PC-3 (cell line): ENCODE results near the gene BAHD1. TPM values are rescaled to one million over a fixed set of nuclear protein-coding genes. Genes with fewer than 3 reads are reported as not detected.

Experiments
- ATAC-seq: fragments of 200-7000 bp; cut with Tn5 transposase; 2 replicates; pipeline ENCODE4 v1.9.1; 2020; ENCODE audit warnings: mild to moderate bottlenecking, moderate library complexity
- BruUV-seq: library from RNA; stranded (reverse); fragments of 400-500 nt; replicated peaks from 2 replicates; lab custom pipeline; 2021; lab: Mats Ljungman, UMichigan
- CTCF ChIA-PET: fragments of 300-600 bp; sonication (Branson Sonifier 250); formaldehyde crosslinking; loops from one replicate; lab custom pipeline; 2022; ENCODE audit warnings: antibody characterized with exemption; lab: Charles Lee
- POLR2A ChIA-PET: fragments of 300-600 bp; sonication (Branson Sonifier 250); formaldehyde crosslinking; loops from one replicate; lab custom pipeline; 2022; ENCODE audit warnings: antibody characterized with exemption; ENCODE audit not compliant: unreplicated experiment; lab: Charles Lee
- DNase-seq: peaks from one replicate; pipeline ENCODE4 v3.0.0-alpha.2; 2015
- H2AFZ ChIP-seq: fragments of 300-600 bp; sonication (generic); 2 replicates; pipeline ENCODE4 v1.6.0; 2016; ENCODE audit warnings: antibody characterized with exemption, low read length
- H3F3A ChIP-seq: fragments of 300-600 bp; sonication (generic); one replicate; pipeline ENCODE4 v1.6.0; 2017; ENCODE audit warnings: antibody characterized with exemption, low read length, control low read depth, mild to moderate bottlenecking; ENCODE audit not compliant: unreplicated experiment
- H3K27ac ChIP-seq: fragments of 300-600 bp; sonication (generic); 2 replicates; pipeline ENCODE4 v1.5.1; 2016; ENCODE audit warnings: mild to moderate bottlenecking, low read length
- H3K27me3 ChIP-seq: fragments of 300-600 bp; sonication (generic); 2 replicates; pipeline ENCODE4 v1.6.1; 2016; ENCODE audit warnings: low read length, mixed read lengths
- H3K36me3 ChIP-seq: fragments of 300-600 bp; sonication (generic); 2 replicates; pipeline ENCODE4 v1.6.1; 2016; ENCODE audit warnings: low read depth, mixed run types, low read length, mixed read lengths
- H3K4me1 ChIP-seq: fragments of 300-600 bp; sonication (generic); 2 replicates; pipeline ENCODE4 v1.5.1; 2016; ENCODE audit warnings: low read length; ENCODE audit not compliant: insufficient read depth
- H3K4me2 ChIP-seq: fragments of 300-600 bp; sonication (generic); 2 replicates; pipeline ENCODE4 v1.6.0; 2016; ENCODE audit warnings: low read length
- H3K4me3 ChIP-seq: fragments of 300-600 bp; sonication (generic); 2 replicates; pipeline ENCODE4 v1.5.1; 2016; ENCODE audit warnings: mild to moderate bottlenecking, low read length, mixed read lengths
- H3K79me2 ChIP-seq: fragments of 300-600 bp; sonication (generic); 2 replicates; pipeline ENCODE4 v1.6.1; 2017; ENCODE audit warnings: low read length, mixed read lengths
- H3K9ac ChIP-seq: fragments of 300-600 bp; sonication (generic); 2 replicates; pipeline ENCODE4 v1.6.0; 2016; ENCODE audit warnings: mild to moderate bottlenecking, low read length
- H3K9me2 ChIP-seq: fragments of 300-600 bp; sonication (generic); replicated peaks from 2 replicates; pipeline ENCODE4 v1.6.1; 2016; ENCODE audit warnings: mixed run types, low read length, mixed read lengths
- H3K9me3 ChIP-seq: fragments of 300-600 bp; sonication (generic); 2 replicates; pipeline ENCODE4 v1.6.1; 2016; ENCODE audit warnings: low read length, mixed read lengths
- H4K20me1 ChIP-seq: fragments of 300-600 bp; sonication (generic); 2 replicates; pipeline ENCODE4 v1.6.1; 2016; ENCODE audit warnings: low read length, mixed read lengths
- EZH2 ChIP-seq: fragments of 300-600 bp; sonication (generic); IDR thresholded peaks from one replicate; pipeline ENCODE4 v1.6.1; 2017; ENCODE audit warnings: antibody characterized with exemption, mild to moderate bottlenecking, low read length; ENCODE audit not compliant: unreplicated experiment
- EZH2phosphoT487 ChIP-seq: fragments of 300-600 bp; sonication (generic); IDR thresholded peaks from 2 replicates; pipeline ENCODE4 v1.6.1; 2018; ENCODE audit warnings: mild to moderate bottlenecking, antibody characterized with exemption, low read length, borderline replicate concordance
- intact Hi-C: fragments of 100-400 bp; cut with micrococcal nuclease; formaldehyde crosslinking; loops from 2 replicates; pipeline ENCODE4 v1.9.0; 2023
- total RNA-seq: library from RNA; depleted of rRNA; stranded (reverse); fragments of >200 nt; gene quantifications from 2 replicates; pipeline ENCODE4 v1.2.3, GENCODE V29; 2014
- TF ChIP-seq, protein P1 (sequence below): fragments of 300-600 bp; sonication (generic); conservative IDR thresholded peaks from 2 replicates; pipeline ENCODE4 v1.5.1; 2017; ENCODE audit warnings: antibody characterized with exemption, low read depth, mild to moderate bottlenecking, low read length

Gene BAHD1
- total RNA-seq, 1 experiment from 2014 or later: 18.8 TPM

GRCh38 chr15:40427188-40427587 lies 13.6 kb upstream of the BAHD1 start:
- BruUV-seq: no TSS peak
- Histone ChIP-seq H3K9ac (no peak overlapping the region), H2AFZ (no peak overlapping the region), H4K20me1 (no peaks in the 10 kb centered on the region), H3K27me3 (no peaks in the 10 kb centered on the region), H3K27ac (no peak overlapping the region), H3K4me1 (no peaks in the 10 kb centered on the region), H3K9me2 (no peaks in the 10 kb centered on the region), H3F3A (no peaks in the 10 kb centered on the region), H3K79me2 (no peaks in the 10 kb centered on the region), H3K36me3 (no peaks in the 10 kb centered on the region), H3K4me3 (no peak overlapping the region), H3K9me3 (no peaks in the 10 kb centered on the region), H3K4me2 (no peak overlapping the region)
- POLR2A ChIA-PET: no interaction called here
- no peak for DNase-seq
- intact Hi-C loops: no loop called here
- no peak for ATAC-seq
- CTCF ChIA-PET: interaction anchor here (0.7 kb wide), 1 partner anchor 12 kb away, joined by 3 read pairs; no protein-coding TSS in a partner anchor
- TF ChIP-seq, protein P1, sequence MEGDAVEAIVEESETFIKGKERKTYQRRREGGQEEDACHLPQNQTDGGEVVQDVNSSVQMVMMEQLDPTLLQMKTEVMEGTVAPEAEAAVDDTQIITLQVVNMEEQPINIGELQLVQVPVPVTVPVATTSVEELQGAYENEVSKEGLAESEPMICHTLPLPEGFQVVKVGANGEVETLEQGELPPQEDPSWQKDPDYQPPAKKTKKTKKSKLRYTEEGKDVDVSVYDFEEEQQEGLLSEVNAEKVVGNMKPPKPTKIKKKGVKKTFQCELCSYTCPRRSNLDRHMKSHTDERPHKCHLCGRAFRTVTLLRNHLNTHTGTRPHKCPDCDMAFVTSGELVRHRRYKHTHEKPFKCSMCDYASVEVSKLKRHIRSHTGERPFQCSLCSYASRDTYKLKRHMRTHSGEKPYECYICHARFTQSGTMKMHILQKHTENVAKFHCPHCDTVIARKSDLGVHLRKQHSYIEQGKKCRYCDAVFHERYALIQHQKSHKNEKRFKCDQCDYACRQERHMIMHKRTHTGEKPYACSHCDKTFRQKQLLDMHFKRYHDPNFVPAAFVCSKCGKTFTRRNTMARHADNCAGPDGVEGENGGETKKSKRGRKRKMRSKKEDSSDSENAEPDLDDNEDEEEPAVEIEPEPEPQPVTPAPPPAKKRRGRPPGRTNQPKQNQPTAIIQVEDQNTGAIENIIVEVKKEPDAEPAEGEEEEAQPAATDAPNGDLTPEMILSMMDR: no peak
- no peak for TF ChIP-seq EZH2phosphoT487
- TF ChIP-seq EZH2: no peak

GRCh38 chr15:40428185-40428584 lies 12.6 kb upstream of the BAHD1 start:
- CTCF ChIA-PET: no interaction called here
- BruUV-seq: no TSS peak
- H3K9me3 ChIP-seq: no peaks in the 10 kb centered on the region
- TF ChIP-seq EZH2phosphoT487 (no peak), EZH2 (no peak)
- TF ChIP-seq, protein P1: no peak
- POLR2A ChIA-PET: no interaction called here
- H3K4me2 ChIP-seq: no peak overlapping the region
- H3K79me2 ChIP-seq: no peaks in the 10 kb centered on the region
- H3F3A ChIP-seq: no peaks in the 10 kb centered on the region
- DNase-seq (no peak), ATAC-seq (no peak)
- H3K4me1 ChIP-seq: no peaks in the 10 kb centered on the region
- H3K9me2 ChIP-seq: no peaks in the 10 kb centered on the region
- H3K27ac ChIP-seq: no peak overlapping the region
- H3K27me3 ChIP-seq: no peaks in the 10 kb centered on the region
- no peaks in the 10 kb centered on the region for H3K36me3 ChIP-seq
- intact Hi-C loops: no loop called here
- no peak overlapping the region for H2AFZ ChIP-seq
- no peak overlapping the region for H3K4me3 ChIP-seq
- H4K20me1 ChIP-seq: no peaks in the 10 kb centered on the region
- H3K9ac ChIP-seq: no peak overlapping the region

DNA sequence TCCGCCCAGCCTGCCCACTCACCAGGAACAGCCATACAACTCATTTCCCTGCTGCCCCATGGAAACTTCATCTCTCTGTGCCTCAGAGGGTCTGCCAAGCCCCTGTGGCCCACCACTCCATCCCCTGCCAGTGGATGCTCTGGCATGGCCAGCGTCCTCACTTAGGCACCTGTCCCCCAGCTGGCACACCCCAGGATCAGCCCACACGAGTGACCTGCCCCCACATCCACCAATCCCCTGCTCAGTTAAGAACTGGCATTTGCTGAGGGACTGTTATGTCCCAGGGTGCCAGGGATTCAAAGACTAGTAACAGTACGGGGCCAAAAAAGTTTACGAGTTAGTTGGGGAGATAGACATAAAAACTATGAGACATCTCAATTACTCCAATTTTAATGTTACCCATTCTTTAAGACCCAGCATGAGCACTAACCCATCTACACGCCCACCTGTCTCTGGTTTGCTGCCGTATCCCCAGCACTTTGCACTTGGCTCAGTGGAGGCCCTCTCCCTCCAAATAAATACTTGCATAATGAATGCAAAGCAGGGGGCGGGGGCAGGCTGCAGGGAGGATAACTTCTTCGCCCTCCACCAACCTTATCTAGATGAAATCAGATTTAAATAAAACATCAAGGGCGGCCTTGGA lies 11.6 kb upstream of the BAHD1 start:
- ATAC-seq: no peak
- BruUV-seq: no TSS peak
- Histone ChIP-seq H2AFZ (no peak overlapping the region), H3K9me2 (no peaks in the 10 kb centered on the region), H3K4me1 (no peaks in the 10 kb centered on the region), H3K27ac (no peak overlapping the region), H3K27me3 (no peaks in the 10 kb centered on the region), H3F3A (no peaks in the 10 kb centered on the region), H3K4me2 (no peak overlapping the region), H3K4me3 (no peak overlapping the region), H4K20me1 (no peaks in the 10 kb centered on the region), H3K9me3 (no peaks in the 10 kb centered on the region), H3K79me2 (no peaks in the 10 kb centered on the region), H3K9ac (no peak overlapping the region), H3K36me3 (no peaks in the 10 kb centered on the region)
- no peak for DNase-seq
- intact Hi-C loops: no loop called here
- ChIA-PET CTCF (no interaction called here), POLR2A (no interaction called here)
- TF ChIP-seq, protein P1: no peak
- TF ChIP-seq EZH2 (no peak), EZH2phosphoT487 (no peak)
